ENCODE data around the gene SCNN1A. TPM values are rescaled to one million over a fixed set of nuclear protein-coding genes. Genes with fewer than 3 reads are reported as not detected.

SCNN1A gene
- total and polyA plus RNA-seq, 2 of the 13 experiments (the other 11 are each of a cell fraction or from before 2014, with no cell fraction given) = 1.5 to 14.6 TPM

DNA sequence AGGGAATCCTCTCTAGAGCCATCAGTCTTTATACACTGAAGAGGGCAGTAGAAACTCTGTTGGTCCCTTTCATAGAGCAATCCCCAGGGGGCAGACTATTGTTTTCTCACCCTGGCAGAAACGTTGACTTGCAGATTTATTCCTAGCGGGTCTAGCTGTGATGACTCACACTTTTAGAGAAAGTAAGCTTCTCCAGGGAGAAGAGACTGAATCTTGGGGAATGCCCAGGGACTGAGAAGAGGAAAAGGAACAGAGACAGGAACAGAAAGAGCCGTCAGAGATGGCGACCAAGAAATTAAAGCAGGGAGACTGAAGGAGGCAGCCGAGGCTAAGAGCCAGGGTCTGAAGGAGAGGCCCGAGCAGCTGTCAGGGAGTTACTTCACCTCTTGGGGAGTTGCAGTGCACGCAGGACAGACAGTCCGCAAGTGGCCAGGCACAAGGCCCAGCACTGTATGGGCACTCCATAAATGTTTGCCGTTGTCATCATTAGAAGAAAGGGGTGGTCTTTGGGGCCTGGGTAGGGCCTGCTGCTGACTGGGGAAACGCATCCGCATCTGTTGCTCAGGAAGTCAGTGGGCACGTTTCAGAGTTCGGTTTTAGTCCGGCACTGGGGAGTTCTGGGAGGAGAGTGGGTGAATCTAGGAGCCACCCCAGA lies 51.9 kb downstream of the SCNN1A start (continued):
- TF ChIP-seq ARID2 (CRISPR knock-in tag; IDR thresholded peaks at IDR 0.05; ENCODE audit: borderline replicate concordance) (no peak), ZNF562 (CRISPR knock-in tag; IDR thresholded peaks at IDR 0.05; ENCODE audit: borderline replicate concordance) (no peak), ZNF780A (CRISPR knock-in tag; IDR thresholded peaks at IDR 0.05) (no peak), ZNF816 (CRISPR knock-in tag; IDR thresholded peaks at IDR 0.05; ENCODE audit: borderline replicate concordance) (no peak), ZNF207 (IDR thresholded peaks at IDR 0.05; ENCODE audit: borderline replicate concordance) (no peak), ZNF329 (CRISPR knock-in tag; IDR thresholded peaks at IDR 0.05; ENCODE audit: low read depth) (no peak), SNAI1 (CRISPR knock-in tag; IDR thresholded peaks at IDR 0.05; ENCODE audit: borderline replicate concordance) (no peak), TARDBP (CRISPR knock-in tag; IDR thresholded peaks at IDR 0.05) (no peak), ZMAT3 (CRISPR knock-in tag; conservative IDR thresholded peaks at IDR 0.05) (no peak), ZNF713 (CRISPR knock-in tag; IDR thresholded peaks at IDR 0.05) (no peak), TCF7 (IDR thresholded peaks at IDR 0.05; ENCODE audit: low read depth) (no peak), NFKB2 (CRISPR knock-in tag; IDR thresholded peaks at IDR 0.05; ENCODE audit: borderline replicate concordance) (no peak), SAP130 (CRISPR knock-in tag; IDR thresholded peaks at IDR 0.05; ENCODE audit: low read depth) (peak; percentile 54), NFKBIZ (CRISPR knock-in tag; IDR thresholded peaks at IDR 0.05) (no peak), RFX5 (IDR thresholded peaks at IDR 0.05; ENCODE audit: low read depth, low read length) (no peak)
- TF ChIP-seq, protein P1, sequence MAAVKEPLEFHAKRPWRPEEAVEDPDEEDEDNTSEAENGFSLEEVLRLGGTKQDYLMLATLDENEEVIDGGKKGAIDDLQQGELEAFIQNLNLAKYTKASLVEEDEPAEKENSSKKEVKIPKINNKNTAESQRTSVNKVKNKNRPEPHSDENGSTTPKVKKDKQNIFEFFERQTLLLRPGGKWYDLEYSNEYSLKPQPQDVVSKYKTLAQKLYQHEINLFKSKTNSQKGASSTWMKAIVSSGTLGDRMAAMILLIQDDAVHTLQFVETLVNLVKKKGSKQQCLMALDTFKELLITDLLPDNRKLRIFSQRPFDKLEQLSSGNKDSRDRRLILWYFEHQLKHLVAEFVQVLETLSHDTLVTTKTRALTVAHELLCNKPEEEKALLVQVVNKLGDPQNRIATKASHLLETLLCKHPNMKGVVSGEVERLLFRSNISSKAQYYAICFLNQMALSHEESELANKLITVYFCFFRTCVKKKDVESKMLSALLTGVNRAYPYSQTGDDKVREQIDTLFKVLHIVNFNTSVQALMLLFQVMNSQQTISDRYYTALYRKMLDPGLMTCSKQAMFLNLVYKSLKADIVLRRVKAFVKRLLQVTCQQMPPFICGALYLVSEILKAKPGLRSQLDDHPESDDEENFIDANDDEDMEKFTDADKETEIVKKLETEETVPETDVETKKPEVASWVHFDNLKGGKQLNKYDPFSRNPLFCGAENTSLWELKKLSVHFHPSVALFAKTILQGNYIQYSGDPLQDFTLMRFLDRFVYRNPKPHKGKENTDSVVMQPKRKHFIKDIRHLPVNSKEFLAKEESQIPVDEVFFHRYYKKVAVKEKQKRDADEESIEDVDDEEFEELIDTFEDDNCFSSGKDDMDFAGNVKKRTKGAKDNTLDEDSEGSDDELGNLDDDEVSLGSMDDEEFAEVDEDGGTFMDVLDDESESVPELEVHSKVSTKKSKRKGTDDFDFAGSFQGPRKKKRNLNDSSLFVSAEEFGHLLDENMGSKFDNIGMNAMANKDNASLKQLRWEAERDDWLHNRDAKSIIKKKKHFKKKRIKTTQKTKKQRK (IDR thresholded peaks at IDR 0.05; ENCODE audit: low read length) = no peak
- TF ChIP-seq, protein P2, sequence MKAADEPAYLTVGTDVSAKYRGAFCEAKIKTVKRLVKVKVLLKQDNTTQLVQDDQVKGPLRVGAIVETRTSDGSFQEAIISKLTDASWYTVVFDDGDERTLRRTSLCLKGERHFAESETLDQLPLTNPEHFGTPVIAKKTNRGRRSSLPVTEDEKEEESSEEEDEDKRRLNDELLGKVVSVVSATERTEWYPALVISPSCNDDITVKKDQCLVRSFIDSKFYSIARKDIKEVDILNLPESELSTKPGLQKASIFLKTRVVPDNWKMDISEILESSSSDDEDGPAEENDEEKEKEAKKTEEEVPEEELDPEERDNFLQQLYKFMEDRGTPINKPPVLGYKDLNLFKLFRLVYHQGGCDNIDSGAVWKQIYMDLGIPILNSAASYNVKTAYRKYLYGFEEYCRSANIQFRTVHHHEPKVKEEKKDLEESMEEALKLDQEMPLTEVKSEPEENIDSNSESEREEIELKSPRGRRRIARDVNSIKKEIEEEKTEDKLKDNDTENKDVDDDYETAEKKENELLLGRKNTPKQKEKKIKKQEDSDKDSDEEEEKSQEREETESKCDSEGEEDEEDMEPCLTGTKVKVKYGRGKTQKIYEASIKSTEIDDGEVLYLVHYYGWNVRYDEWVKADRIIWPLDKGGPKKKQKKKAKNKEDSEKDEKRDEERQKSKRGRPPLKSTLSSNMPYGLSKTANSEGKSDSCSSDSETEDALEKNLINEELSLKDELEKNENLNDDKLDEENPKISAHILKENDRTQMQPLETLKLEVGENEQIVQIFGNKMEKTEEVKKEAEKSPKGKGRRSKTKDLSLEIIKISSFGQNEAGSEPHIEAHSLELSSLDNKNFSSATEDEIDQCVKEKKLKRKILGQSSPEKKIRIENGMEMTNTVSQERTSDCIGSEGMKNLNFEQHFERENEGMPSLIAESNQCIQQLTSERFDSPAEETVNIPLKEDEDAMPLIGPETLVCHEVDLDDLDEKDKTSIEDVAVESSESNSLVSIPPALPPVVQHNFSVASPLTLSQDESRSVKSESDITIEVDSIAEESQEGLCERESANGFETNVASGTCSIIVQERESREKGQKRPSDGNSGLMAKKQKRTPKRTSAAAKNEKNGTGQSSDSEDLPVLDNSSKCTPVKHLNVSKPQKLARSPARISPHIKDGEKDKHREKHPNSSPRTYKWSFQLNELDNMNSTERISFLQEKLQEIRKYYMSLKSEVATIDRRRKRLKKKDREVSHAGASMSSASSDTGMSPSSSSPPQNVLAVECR (CRISPR knock-in tag; IDR thresholded peaks at IDR 0.05; ENCODE audit: borderline replicate concordance) = no peak
- TF ChIP-seq, protein P3, sequence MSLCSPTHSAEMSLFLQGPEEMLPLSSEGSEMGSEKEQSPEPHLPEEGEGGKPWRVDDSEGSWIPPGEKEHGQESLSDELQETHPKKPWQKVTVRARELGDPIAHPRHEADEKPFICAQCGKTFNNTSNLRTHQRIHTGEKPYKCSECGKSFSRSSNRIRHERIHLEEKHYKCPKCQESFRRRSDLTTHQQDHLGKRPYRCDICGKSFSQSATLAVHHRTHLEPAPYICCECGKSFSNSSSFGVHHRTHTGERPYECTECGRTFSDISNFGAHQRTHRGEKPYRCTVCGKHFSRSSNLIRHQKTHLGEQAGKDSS (CRISPR knock-in tag; IDR thresholded peaks at IDR 0.05; ENCODE audit: borderline replicate concordance, low read depth) = no peak
- TF ChIP-seq, protein P4, sequence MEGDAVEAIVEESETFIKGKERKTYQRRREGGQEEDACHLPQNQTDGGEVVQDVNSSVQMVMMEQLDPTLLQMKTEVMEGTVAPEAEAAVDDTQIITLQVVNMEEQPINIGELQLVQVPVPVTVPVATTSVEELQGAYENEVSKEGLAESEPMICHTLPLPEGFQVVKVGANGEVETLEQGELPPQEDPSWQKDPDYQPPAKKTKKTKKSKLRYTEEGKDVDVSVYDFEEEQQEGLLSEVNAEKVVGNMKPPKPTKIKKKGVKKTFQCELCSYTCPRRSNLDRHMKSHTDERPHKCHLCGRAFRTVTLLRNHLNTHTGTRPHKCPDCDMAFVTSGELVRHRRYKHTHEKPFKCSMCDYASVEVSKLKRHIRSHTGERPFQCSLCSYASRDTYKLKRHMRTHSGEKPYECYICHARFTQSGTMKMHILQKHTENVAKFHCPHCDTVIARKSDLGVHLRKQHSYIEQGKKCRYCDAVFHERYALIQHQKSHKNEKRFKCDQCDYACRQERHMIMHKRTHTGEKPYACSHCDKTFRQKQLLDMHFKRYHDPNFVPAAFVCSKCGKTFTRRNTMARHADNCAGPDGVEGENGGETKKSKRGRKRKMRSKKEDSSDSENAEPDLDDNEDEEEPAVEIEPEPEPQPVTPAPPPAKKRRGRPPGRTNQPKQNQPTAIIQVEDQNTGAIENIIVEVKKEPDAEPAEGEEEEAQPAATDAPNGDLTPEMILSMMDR (CRISPR knock-in tag; IDR thresholded peaks at IDR 0.05) = peak; percentile 58
- TF ChIP-seq, protein P5, sequence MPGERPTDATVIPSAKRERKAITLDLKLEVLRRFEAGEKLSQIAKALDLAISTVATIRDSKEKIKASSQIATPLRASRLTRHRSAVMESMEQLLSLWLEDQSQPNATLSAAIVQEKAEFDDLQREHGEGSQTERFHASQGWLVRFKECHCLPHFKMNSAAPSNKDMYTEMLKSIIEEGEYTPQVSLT (CRISPR knock-in tag; IDR thresholded peaks at IDR 0.05; ENCODE audit: borderline replicate concordance, low read depth) = no peak

All from HepG2 (cell line).